ENCODE data around the gene SMARCB1. TPM values are rescaled to one million over a fixed set of nuclear protein-coding genes. Genes with fewer than 3 reads are reported as not detected.
A peak's percentile ranks its signal among the peaks of the same experiment; 100 is the strongest.

SMARCB1 gene
- total and polyA plus RNA-seq, 2 of the 4 experiments (the other 2 are of a cell fraction) = 110 to 159 TPM

GRCh38 chr22:23773483-23774113 is 13.2 kb upstream of the SMARCB1 start:
- POLR2A ChIA-PET (ENCODE audit: unreplicated experiment) = no interaction called here
- CTCF ChIA-PET = interaction anchor here (1.4 kb wide), 1 partner anchor 16 kb away, joined by 4 read pairs; no protein-coding TSS in a partner anchor
- dilution Hi-C loops (cut with HindIII; ENCODE audit: low sequenced_read_pairs, unreplicated experiment) = no loop called here

More at GRCh38 chr22:23773483-23774113, 13.2 kb upstream of the SMARCB1 start:
- no peaks in the 10 kb centered on the region for H3K27me3 ChIP-seq (ENCODE audit: control insufficient read depth, insufficient read depth, low read length)
- BruUV-seq (replicated peaks) = no TSS peak
- H2BK20ac ChIP-seq (ENCODE audit: low read depth, low read length) = no peak overlapping the region
- no peak overlapping the region for H4K91ac ChIP-seq (ENCODE audit: insufficient read depth, low read depth, low read length)
- intact Hi-C loops (cut with micrococcal nuclease) (loop anchor here (5.0 to 10.0 kb wide), 2 partner anchors 74 to 181 kb away; no protein-coding TSS in a partner anchor), in situ Hi-C loops (cut with MboI; ENCODE audit: low sequenced_read_pairs) (no loop called here)
- H2AK5ac ChIP-seq (ENCODE audit: low read depth, low read length) = peak overlapping the region; percentile 17
- TF ChIP-seq CHD1 (IDR thresholded peaks at IDR 0.05; ENCODE audit: low read depth, low read length) (no peak), RAD21 (IDR thresholded peaks at IDR 0.05; ENCODE audit: low read length) (no peak)
- H4K5ac ChIP-seq (ENCODE audit: low read depth, low read length) = no peak overlapping the region
- ATAC-seq (ENCODE audit: low read depth) (no peak), DNase-seq (no peak)
- H2AFZ ChIP-seq (replicated peaks; ENCODE audit: low read length, poor library complexity) = peak overlapping the region; percentile 92
- H3K14ac ChIP-seq (replicated peaks; ENCODE audit: low read depth, low read length) = no peak overlapping the region
- no peak overlapping the region for H3K9ac ChIP-seq (ENCODE audit: low read depth, low read length)
- H2AK9ac ChIP-seq (replicated peaks; ENCODE audit: low read depth, low read length, poor library complexity) = peak overlapping the region; percentile 92
- H4K20me1 ChIP-seq (ENCODE audit: insufficient read depth, low read length) = no peaks in the 10 kb centered on the region
- no peaks in the 10 kb centered on the region for H3K36me3 ChIP-seq (ENCODE audit: control insufficient read depth, insufficient read depth, low read length)
- H3K56ac ChIP-seq (ENCODE audit: extremely low read depth, insufficient read depth, low read length) = no peak overlapping the region
- H3K9me1 ChIP-seq (ENCODE audit: insufficient read depth, low read length) = peaks cover 12% of the 10 kb centered on the region
- no peak overlapping the region for H3K27ac ChIP-seq (ENCODE audit: insufficient read depth, low read length)
- H3K4me3 ChIP-seq (ENCODE audit: insufficient read depth, low read depth, low read length) = no peak overlapping the region; the same call in 1 of the 2 replicates
- H2BK15ac ChIP-seq (ENCODE audit: low read depth, low read length) = no peak overlapping the region
- peaks cover 0 to 7% of the 10 kb centered on the region in 2 experiments; a peak in 1 of 4 replicates for H3K79me1 ChIP-seq (ENCODE audit: low read depth in 1 of 2, low read length in 2 of 2)
- peak overlapping the region; percentile 67; the same call in 1 of the 2 replicates for H3K4ac ChIP-seq (ENCODE audit: low read depth, low read length)
- WGBS, 2 experiments (ENCODE audit: extremely low coverage in 2 of 2, insufficient read length in 1 of 2) = 38% methylated on average over 5 of the region's 7 CpGs; no CpG with 5 or more reads in 1 of the 2 experiments
- no peaks in the 10 kb centered on the region for H3K9me3 ChIP-seq (ENCODE audit: control insufficient read depth, insufficient read depth, low read length)
- H3K23ac ChIP-seq (ENCODE audit: low read depth, low read length) = peak overlapping the region; percentile 82; the same call in 1 of the 2 replicates
- H3K4me1 ChIP-seq (ENCODE audit: control insufficient read depth, insufficient read depth, low read length) = peaks cover 23% of the 10 kb centered on the region; the same call in 1 of the 2 replicates
- H2BK5ac ChIP-seq (ENCODE audit: low read depth, low read length, poor library complexity, severe bottlenecking) = no peak overlapping the region
- H4K8ac ChIP-seq (ENCODE audit: low read depth in 2 of 2, low read length in 2 of 2) = peak overlapping the region in 1 of 2 experiments; percentile 28; a peak in 2 of 4 replicates
- no peak overlapping the region for H2BK120ac ChIP-seq (ENCODE audit: low read depth, low read length)
- H3K4me2 ChIP-seq (ENCODE audit: low read depth, low read length) = peak overlapping the region; percentile 77; the same call in 1 of the 2 replicates
- no peak overlapping the region for H3K18ac ChIP-seq (ENCODE audit: low read depth, low read length)
